HTERT RPE-1 (cell line): ENCODE data around the gene RARS1.

Experiments
- in situ Hi-C: fragments of 300-500 bp; cut with MboI; formaldehyde crosslinking; loops from 4 replicates; pipeline ENCODE4 v1.14.3; 2020; ENCODE audit warnings: low sequenced_read_pairs

The RARS1 gene

DNA sequence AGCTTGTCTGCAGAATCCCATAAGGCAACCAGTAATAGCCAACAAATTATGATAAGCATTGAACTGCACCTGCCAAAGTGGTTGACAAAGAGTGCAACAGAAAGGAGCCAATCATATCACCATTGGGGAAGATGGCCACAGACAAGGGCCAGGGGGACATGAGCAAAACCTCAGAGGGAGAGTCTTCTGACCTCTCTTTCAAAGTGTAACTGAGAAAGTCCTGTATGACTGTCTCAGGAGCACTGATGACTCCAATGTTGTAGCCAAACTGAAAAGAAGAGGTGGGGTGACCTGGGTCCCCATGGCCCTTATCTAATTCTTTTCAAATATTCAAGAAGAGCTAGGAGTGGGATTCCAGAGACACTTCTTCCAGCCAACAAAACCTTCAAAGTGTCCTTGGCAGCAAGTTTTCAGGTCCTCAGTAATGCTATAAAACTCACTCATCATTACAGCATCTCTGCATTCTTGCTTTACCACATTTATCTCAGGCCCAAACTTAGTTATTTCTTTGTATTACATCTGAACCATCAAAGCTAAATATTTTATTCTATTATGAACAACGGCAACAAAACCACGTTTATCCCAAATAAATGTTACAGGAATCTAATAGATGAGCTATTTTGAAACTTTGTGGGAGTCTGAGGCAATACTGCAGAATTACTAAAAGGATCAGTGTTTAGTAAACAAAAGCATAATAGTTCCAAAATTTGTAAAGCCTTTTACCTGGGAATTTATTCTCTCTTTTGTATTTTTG is 67.3 kb downstream of the RARS1 start:
- in situ Hi-C loops = no loop called here

DNA sequence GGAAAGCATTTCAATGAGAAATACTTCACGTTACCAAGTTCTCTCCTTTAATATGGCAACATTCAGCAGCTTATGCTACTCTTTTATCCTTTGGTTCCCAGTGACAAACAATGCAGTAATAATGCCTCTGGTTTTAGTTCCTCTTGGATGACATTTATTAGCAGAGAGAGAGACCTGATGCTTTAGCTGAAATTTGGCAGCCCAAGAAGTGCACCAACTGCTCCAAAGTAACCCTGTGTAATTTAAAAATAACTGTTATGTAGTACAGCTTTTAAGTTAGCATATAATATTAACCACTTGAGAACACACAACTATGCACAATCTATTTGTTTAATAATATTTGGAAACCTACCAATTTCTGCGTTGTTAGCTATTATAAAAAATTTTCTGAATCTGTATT is 71.1 kb downstream of the RARS1 start:
- in situ Hi-C loops = no loop called here

DNA sequence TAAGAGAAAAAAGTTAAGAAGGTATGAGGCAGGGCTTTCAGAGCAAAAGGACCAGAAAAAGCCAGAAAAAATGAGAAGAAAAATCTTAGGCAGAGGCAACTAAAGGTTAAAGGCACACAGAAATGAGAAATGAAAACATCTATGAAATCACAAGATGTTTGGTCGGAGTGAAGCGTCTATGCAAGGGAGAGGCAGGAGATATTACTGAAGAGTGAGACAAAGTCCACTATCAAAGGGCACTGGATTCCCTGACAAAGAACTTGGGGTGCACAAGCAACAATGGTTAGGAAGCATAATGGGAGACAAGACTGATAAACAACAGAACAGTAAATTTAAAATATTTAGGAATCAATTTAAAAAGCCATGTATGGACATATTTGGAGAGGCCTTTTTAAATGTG is 76.0 kb downstream of the RARS1 start:
- in situ Hi-C loops = no loop called here

DNA sequence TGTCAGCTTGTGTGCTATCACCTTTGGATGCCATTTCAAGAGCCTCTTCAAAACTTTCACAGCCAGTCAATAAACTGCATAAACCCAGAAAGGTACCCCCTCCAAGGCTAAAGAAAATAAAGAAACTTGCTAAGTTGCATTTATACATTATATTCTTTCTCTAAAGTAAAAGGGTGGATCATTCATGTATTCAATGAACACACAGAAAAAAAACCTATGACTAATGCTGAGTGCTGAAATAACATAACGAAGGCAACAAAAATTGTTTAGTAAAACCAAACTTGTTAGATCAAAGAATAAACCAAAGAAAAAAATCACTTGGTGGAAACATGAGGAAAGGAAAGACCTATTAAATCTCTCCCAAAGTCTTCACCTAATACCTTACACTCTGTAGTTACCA is 77.7 kb downstream of the RARS1 start:
- in situ Hi-C loops = no loop called here

DNA sequence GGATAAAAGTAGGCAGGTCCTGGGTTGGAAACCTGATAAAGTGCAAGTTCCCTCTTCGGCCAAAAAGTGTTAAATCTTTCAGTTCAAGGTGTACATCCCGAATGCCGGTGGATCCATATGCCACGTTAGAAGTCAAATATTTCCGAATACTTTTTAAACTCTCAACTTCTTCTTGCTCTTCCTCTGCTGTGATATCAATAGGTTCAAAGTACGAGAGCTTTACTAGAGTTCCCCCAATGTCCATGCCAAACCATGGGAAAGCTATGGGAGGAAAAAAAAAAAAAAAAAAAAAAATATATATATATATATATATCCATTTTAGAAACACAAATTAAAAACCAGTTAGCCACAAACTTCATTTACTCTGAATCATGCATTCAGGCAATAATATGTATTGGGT is 82.5 kb downstream of the RARS1 start:
- in situ Hi-C loops = no loop called here
